Memory B cell (primary cell): ENCODE measurements around the gene C1QTNF5.
A peak's percentile ranks its signal among the peaks of the same experiment; 100 is the strongest.

Source experiments
- ATAC-seq: fragments of 150-1000 bp; cut with Tn5 transposase; 2 replicates; pipeline ENCODE4 v1.10.0; 2021; ENCODE audit warnings: low read depth, mild to moderate bottlenecking, moderate library complexity
- DNase-seq, 2 donors: peaks; one replicate each; pipeline ENCODE4 v3.0.0; 2022; ENCODE audit warnings: low spot score in 2 of 2
- H3K27ac Mint-ChIP-seq: one replicate; pipeline ENCODE4 v1.8.0; 2022; ENCODE audit warnings: mild to moderate bottlenecking, moderate library complexity, mixed read lengths
- H3K27me3 Mint-ChIP-seq: one replicate; pipeline ENCODE4 v1.8.0; 2022; ENCODE audit warnings: mixed read lengths
- H3K36me3 Mint-ChIP-seq: one replicate; pipeline ENCODE4 v1.8.0; 2022; ENCODE audit warnings: mild to moderate bottlenecking, mixed read lengths
- H3K4me1 Mint-ChIP-seq: one replicate; pipeline ENCODE4 v1.8.0; 2022; ENCODE audit warnings: mixed read lengths
- H3K4me3 Mint-ChIP-seq: one replicate; pipeline ENCODE4 v1.8.0; 2022; ENCODE audit warnings: mild to moderate bottlenecking, moderate library complexity, mixed read lengths
- H3K9me3 Mint-ChIP-seq: one replicate; pipeline ENCODE4 v1.8.0; 2022; ENCODE audit warnings: mixed read lengths

Gene C1QTNF5

DNA sequence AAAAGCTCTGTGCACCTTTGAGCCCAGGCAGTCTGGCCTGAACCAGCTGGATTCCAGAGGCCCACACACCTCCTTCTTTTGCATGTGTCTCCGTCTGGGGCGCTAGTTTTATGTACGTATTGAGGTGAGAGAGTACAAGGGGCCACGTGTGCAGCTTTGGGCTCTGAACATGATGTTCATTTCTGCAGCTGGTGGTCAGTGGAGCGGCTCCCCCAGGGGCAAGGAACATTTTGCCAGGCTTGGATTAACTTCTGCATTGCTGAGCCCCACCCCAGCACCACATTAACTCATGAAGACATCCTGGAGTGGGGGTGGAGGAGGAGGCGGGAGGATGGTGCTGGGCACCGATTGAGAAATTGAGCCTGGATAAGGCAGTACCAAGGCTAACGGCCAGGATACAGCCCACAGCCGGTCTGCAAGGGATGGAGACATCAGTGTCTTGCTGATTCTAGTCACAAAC lies 27.0 kb upstream of the C1QTNF5 start:
- Mint-ChIP-seq H3K9me3 (no peaks in the 10 kb centered on the region), H3K27ac (no peak overlapping the region), H3K36me3 (peaks cover 2% of the 10 kb centered on the region), H3K4me1 (peaks cover 6% of the 10 kb centered on the region), H3K27me3 (peaks cover 32% of the 10 kb centered on the region), H3K4me3 (no peak overlapping the region)
- ATAC-seq, result no peak
- DNase-seq, result no peak

- no peak for ATAC-seq
- Mint-ChIP-seq H3K36me3 (peaks cover 2% of the 10 kb centered on the region), H3K4me3 (no peak overlapping the region), H3K4me1 (peaks cover 6% of the 10 kb centered on the region), H3K27ac (no peak overlapping the region), H3K9me3 (no peaks in the 10 kb centered on the region), H3K27me3 (peaks cover 34% of the 10 kb centered on the region)
- DNase-seq, result no peak
Observed at GRCh38 chr11:119366690-119367620, 26.3 kb upstream of the C1QTNF5 start.

DNA sequence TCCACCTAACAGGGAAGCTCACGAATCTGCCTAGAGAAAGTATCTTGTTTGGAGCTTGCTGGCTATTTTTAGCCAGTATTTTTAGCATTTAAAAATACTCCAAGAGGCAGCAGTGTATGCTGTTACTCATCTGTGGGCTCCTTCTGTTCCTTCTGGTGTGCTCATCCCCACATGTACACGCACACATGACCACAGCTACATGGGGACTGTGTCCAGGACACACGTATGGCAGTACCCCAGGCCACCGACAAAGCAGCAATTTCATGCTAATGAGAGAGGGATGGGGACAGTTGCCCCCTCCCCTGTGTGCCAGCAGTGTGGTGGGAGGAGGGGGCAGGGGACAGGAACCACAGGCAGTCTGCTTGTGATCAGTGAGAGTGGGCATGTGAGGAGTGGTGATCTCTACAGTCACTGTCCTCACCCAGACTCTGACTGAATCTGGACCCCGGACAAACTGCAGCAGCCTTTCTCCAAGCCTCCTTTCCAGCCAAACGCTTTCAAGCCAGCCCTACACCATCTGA lies 24.4 kb upstream of the C1QTNF5 start:
- Mint-ChIP-seq H3K27me3 (peaks cover 32% of the 10 kb centered on the region), H3K4me1 (peaks cover 6% of the 10 kb centered on the region), H3K27ac (no peak overlapping the region), H3K4me3 (peak overlapping the region; percentile 86), H3K9me3 (no peaks in the 10 kb centered on the region), H3K36me3 (peaks cover 2% of the 10 kb centered on the region)
- no peak for DNase-seq
- no peak for ATAC-seq

- peak; percentile 79 for ATAC-seq
- no peak for DNase-seq
- H3K27me3 Mint-ChIP-seq, result peaks cover 28% of the 10 kb centered on the region
- peaks cover 2% of the 10 kb centered on the region for H3K36me3 Mint-ChIP-seq
- H3K4me1 Mint-ChIP-seq, result peaks cover 11% of the 10 kb centered on the region
- H3K9me3 Mint-ChIP-seq, result no peaks in the 10 kb centered on the region
- H3K27ac Mint-ChIP-seq, result no peak overlapping the region
- H3K4me3 Mint-ChIP-seq, result peak overlapping the region; percentile 86
Observed at GRCh38 chr11:119363851-119364590, 23.3 kb upstream of the C1QTNF5 start.

DNA sequence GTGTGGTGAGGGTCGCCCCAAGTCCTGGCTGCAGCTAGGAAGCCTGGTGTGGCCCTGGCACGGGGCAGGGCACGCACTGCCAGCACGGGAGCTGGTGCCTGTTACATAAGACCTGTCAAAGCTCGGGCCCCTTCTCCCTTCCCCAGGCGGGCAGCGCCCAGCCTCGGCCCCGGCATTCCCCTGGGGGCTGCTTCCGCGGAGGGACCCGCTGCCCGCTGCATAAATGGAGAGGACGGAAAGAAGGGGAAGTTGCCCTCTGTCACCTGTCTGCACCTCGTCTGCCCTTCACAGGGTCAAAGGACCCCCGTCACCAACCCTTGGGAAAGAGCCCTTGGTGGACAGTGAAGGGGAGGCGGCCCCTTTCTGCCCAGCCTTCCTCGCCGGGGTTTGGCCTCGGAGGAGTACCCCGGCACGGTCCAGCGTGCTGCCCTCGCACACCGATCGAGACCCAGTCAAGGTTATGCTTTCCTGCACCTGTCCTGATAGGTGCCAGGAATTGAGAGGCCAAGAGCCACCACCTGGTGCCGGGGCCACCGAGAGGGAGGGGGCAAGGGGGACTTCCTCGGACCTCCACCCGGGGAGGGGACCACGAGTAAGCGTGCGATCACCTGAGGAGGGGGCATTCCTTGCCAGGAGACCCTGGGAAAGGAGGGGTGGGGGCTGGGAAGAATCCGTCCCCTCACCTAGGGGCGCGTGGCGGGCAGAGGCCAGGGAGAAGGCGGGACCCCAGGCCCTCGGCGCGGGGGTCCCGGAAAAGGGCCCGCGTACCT lies 22.6 kb upstream of the C1QTNF5 start:
- H3K4me1 Mint-ChIP-seq, result peaks cover 11% of the 10 kb centered on the region
- DNase-seq (no peak), ATAC-seq (no peak)
- peaks cover 2% of the 10 kb centered on the region for H3K36me3 Mint-ChIP-seq
- H3K27ac Mint-ChIP-seq, result no peak overlapping the region
- peak overlapping the region; percentile 61 for H3K4me3 Mint-ChIP-seq
- peaks cover 25% of the 10 kb centered on the region for H3K27me3 Mint-ChIP-seq
- H3K9me3 Mint-ChIP-seq, result no peaks in the 10 kb centered on the region

DNA sequence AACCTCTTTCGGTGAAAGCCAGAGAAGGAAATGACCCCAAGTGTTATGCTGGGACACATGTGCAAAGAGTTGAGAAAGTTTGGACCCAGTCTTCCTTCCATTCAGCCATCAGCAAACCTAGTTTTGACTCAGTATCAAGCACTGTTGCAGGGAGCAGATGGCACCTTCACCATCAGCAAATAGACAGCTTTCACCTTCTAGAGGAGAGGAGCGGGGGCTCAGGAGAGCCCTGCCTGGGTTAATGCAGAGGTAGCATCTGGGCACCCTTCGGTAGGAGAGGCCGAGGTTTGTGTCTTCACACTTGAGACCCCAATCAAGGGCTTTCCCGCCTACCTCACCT lies 22.0 kb upstream of the C1QTNF5 start:
- peaks cover 25% of the 10 kb centered on the region for H3K27me3 Mint-ChIP-seq
- peaks cover 11% of the 10 kb centered on the region for H3K4me1 Mint-ChIP-seq
- no peak overlapping the region for H3K4me3 Mint-ChIP-seq
- peaks cover 2% of the 10 kb centered on the region for H3K36me3 Mint-ChIP-seq
- DNase-seq (no peak), ATAC-seq (no peak)
- H3K27ac Mint-ChIP-seq, result no peak overlapping the region
- no peaks in the 10 kb centered on the region for H3K9me3 Mint-ChIP-seq

DNA sequence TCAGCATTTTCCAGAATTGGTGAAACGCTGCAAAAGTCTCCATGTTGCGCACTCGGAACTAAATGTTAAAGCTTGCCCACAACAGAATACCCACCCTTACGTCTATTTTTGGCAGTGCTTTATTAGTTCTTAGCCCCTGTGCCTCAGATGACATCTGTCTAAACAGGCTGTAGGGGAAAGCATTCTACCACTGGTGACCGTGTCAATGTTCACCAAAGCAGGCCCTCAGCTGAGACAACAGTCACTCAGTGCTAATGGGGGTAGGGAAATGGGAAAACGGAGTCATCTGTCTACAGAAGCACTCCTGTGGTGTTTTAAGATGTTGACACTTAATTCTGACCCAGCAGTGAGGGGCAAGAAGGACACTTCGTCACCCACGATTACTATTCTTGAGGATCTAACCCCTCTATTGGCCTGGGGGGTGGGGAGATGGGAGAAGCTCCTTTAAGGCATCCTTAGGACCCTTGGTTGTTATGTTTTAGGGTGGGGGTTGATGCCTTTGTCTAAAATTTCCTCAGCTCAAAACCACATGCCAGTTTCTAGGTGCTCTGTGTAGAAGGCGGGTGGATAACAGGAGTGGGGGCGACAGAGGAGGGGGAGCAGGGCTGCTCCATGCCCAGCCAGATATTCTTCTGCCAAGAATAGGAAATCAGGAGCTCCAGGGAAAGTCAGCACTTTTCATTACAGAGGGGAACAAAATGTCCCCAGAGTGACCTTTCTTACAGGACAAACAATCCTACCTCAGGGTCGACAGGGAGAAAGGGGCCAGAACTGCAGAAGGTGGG lies 21.4 kb upstream of the C1QTNF5 start:
- Mint-ChIP-seq H3K36me3 (peaks cover 2% of the 10 kb centered on the region), H3K4me3 (peak overlapping the region; percentile 14), H3K27ac (no peak overlapping the region), H3K27me3 (peaks cover 24% of the 10 kb centered on the region), H3K4me1 (peaks cover 14% of the 10 kb centered on the region), H3K9me3 (no peaks in the 10 kb centered on the region)
- no peak for DNase-seq
- no peak for ATAC-seq

GRCh38 chr11:119361056-119361787 lies 20.5 kb upstream of the C1QTNF5 start:
- H3K9me3 Mint-ChIP-seq, result no peaks in the 10 kb centered on the region
- no peak overlapping the region for H3K27ac Mint-ChIP-seq
- peaks cover 17% of the 10 kb centered on the region for H3K4me1 Mint-ChIP-seq
- DNase-seq (no peak), ATAC-seq (no peak)
- peaks cover 20% of the 10 kb centered on the region for H3K27me3 Mint-ChIP-seq
- no peak overlapping the region for H3K4me3 Mint-ChIP-seq
- peaks cover 2% of the 10 kb centered on the region for H3K36me3 Mint-ChIP-seq

- H3K4me3 Mint-ChIP-seq, result no peak overlapping the region
- H3K27ac Mint-ChIP-seq, result no peak overlapping the region
- H3K36me3 Mint-ChIP-seq, result peaks cover 2% of the 10 kb centered on the region
- peaks cover 17% of the 10 kb centered on the region for H3K4me1 Mint-ChIP-seq
- DNase-seq (no peak), ATAC-seq (peak; percentile 28)
- no peaks in the 10 kb centered on the region for H3K9me3 Mint-ChIP-seq
- H3K27me3 Mint-ChIP-seq, result peaks cover 16% of the 10 kb centered on the region
Observed at GRCh38 chr11:119359365-119360214, 18.9 kb upstream of the C1QTNF5 start.

GRCh38 chr11:119357074-119357473 lies 16.4 kb upstream of the C1QTNF5 start:
- H3K36me3 Mint-ChIP-seq, result no peaks in the 10 kb centered on the region
- H3K9me3 Mint-ChIP-seq, result no peaks in the 10 kb centered on the region
- peaks cover 12% of the 10 kb centered on the region for H3K4me1 Mint-ChIP-seq
- no peak for ATAC-seq
- H3K4me3 Mint-ChIP-seq, result peak overlapping the region; percentile 62
- peaks cover 16% of the 10 kb centered on the region for H3K27me3 Mint-ChIP-seq
- no peak for DNase-seq
- H3K27ac Mint-ChIP-seq, result no peak overlapping the region

DNA sequence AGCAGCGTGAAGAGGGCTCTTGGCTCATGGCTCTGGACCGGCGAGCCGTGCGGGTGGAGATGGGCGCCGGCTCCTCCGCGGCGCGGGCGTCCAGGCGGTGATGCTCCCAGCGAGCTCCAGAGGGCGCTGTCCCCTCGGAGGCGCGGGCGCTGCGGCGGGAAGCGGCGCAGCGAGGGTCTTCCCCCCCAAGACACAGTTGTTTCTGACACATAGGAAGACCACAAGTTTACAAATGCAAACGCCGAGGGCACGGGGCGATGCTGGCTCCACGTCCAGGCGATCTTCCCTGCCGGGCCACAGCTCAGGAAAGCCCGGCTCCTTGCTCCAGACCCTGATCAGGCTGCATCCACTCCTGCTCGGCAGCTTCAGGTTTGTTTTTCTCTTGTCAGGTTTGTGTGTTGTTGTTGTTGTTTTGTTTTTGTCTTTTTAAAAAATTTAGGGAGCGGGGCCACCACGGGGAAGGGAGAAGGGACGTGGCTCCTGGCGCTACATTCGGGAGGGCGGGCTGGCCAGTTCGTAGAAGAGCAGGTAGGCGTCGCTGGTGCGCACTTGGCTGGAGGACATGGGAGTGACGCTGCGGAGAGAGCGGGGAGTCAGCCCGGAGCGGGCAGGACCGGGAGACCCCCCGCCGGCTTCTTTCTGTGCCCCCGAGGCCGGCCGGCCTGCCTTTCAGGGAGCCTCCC lies 15.8 kb upstream of the C1QTNF5 start:
- Mint-ChIP-seq H3K4me1 (peaks cover 12% of the 10 kb centered on the region), H3K27me3 (peaks cover 22% of the 10 kb centered on the region), H3K9me3 (no peaks in the 10 kb centered on the region), H3K27ac (peak overlapping the region; percentile 37), H3K36me3 (no peaks in the 10 kb centered on the region), H3K4me3 (peak overlapping the region; percentile 93)
- peak; percentile 59 to 77 for DNase-seq
- peak; percentile 82 for ATAC-seq
